ENCODE results near the gene NKTR. TPM values are rescaled to one million over a fixed set of nuclear protein-coding genes. Genes with fewer than 3 reads are reported as not detected.

The NKTR gene
- total RNA-seq, 2 experiments from 2014 or later: 97.8 to 98.9 TPM

DNA sequence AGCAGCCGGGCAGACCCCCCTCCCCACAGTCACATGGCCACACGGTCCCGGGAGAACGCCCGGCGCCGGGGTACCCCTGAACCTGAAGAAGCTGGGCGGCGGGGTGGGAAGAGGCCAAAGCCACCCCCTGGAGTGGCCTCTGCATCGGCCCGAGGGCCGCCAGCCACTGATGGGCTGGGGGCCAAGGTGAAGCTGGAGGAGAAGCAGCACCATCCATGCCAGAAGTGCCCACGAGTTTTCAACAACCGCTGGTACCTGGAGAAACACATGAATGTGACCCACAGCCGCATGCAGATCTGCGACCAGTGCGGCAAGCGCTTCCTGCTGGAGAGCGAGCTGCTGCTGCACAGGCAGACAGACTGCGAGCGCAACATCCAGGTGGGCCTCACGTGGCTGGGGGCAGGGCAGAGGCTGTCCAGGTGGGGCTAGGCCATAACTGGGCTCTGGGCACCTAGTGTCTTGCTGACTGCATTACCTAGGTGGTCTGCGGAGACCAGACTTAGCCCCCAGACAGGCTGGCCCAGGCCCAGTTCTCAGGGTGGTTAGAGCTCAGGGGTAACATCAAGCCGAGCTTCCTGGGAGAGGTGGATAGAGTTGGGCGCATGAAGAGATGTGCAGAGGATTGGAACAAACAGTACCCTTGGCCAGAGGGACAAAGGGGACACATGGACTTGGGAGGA, 59.1 kb downstream of the NKTR start:
- POLR2A ChIA-PET: interaction anchor here (1.2 kb wide), 1 partner anchor 12 kb away, joined by 3 read pairs; no protein-coding TSS in a partner anchor
- H3K27me3 Mint-ChIP-seq: peaks cover 3% of the 10 kb centered on the region

DNA sequence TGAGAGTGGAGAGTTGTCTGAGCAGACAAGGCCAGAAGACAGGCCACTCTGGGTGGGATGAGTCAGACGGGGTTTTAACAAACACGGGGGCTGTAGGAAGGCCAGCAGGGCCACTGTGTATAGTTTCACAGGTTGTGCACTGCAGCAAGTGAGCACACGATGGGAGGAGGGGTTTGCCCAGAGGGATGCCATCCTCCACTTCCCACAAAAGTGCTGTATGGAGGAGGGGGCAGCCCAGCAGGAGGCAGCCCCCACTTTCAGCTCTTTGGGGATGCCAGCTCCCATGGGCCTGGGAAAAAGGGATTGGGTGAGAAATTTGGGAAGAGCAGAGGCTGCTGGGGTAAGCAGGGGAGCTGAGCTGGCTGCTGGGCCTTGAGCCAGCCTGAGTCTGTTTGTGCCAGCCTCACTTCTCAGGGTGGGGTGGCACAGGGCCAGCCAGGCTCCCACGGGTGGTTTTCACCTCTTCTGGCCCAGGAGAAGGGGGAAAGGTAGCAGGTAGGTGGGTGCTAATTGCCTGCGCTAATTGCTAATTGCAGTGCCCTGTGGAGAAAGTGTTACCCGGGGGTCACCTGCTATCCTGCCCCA, 59.7 kb downstream of the NKTR start:
- no peaks in the 10 kb centered on the region for H3K36me3 Mint-ChIP-seq (ENCODE audit: low read depth)
- peaks cover under 1% of the 10 kb centered on the region for H3K27me3 Mint-ChIP-seq
- ChIA-PET POLR2A (interaction anchor here (1.2 kb wide), 1 partner anchor 12 kb away, joined by 3 read pairs; no protein-coding TSS in a partner anchor), CTCF (interaction anchor here (1.2 to 4.2 kb wide), 2 partner anchors 85 to 90 kb away, joined by 3 to 24 read pairs; no protein-coding TSS in a partner anchor)
- DNase-seq: no peak
- no peak overlapping the region for H3K27ac Mint-ChIP-seq
- no peak overlapping the region for H3K4me3 Mint-ChIP-seq
- no peaks in the 10 kb centered on the region for H3K4me1 Mint-ChIP-seq
- H3K9me3 Mint-ChIP-seq: no peaks in the 10 kb centered on the region

More for the DNA sequence above, 59.1 kb downstream of the NKTR start:
- no peaks in the 10 kb centered on the region for H3K36me3 Mint-ChIP-seq (ENCODE audit: low read depth)
- no peak overlapping the region for H3K4me3 Mint-ChIP-seq
- H3K4me1 Mint-ChIP-seq: no peaks in the 10 kb centered on the region
- H3K27ac Mint-ChIP-seq: no peak overlapping the region
- H3K9me3 Mint-ChIP-seq: no peaks in the 10 kb centered on the region
- no peak for DNase-seq
- CTCF ChIA-PET: interaction anchor here (4.2 kb wide), 1 partner anchor 85 kb away, joined by 24 read pairs; no protein-coding TSS in a partner anchor

DNA sequence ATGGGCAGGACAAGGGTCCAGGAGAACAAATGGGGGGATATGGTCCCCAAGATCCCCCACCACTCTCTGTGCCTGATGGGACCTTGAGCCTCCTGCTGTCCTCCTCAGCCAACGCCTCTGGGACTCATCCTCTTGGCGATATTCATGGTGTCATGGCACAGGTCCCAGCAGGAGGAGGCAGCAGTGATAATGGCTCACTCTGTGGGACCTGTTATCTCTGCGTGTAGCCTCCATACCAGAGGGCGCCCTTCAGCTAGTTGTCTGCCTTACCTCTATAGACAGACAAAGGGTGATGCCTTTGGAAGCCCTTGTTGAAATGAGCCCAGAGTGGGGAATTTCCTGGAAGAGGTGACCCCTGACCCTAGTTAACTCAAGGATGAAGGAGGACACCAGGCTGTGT, 60.4 kb downstream of the NKTR start:
- H3K9me3 Mint-ChIP-seq: no peaks in the 10 kb centered on the region
- POLR2A ChIA-PET: no interaction called here
- no peak overlapping the region for H3K27ac Mint-ChIP-seq
- H3K4me1 Mint-ChIP-seq: no peaks in the 10 kb centered on the region
- H3K36me3 Mint-ChIP-seq (ENCODE audit: low read depth): no peaks in the 10 kb centered on the region
- peak; percentile 36 for DNase-seq
- H3K4me3 Mint-ChIP-seq: no peak overlapping the region
- no peaks in the 10 kb centered on the region for H3K27me3 Mint-ChIP-seq
- CTCF ChIA-PET: interaction anchor here (0.8 to 4.2 kb wide), 4 partner anchors 11 to 89 kb away, joined by 3 to 24 read pairs (median 4); no protein-coding TSS in a partner anchor

DNA sequence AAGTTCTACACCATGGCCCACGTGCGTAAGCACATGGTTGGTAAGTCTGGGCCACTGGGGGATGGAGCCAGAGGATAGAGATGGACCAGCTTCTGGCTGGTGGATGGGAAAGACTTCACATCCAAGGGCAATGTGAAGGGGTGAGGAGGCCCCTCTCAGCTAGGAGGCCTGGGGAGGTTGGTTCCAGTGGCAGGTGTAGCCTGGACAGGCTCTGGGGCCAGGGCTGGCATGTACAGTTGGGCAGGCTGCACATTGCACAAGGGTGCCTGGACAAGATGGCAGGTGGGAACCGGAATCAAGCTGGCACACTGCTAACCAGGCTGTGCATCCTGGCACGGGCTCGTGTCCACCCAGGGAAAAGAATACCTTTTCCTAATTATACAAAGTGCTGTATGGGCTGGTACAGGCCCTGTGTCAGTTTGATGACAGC, 61.1 kb downstream of the NKTR start:
- Mint-ChIP-seq H3K27ac (no peak overlapping the region), H3K4me3 (no peak overlapping the region), H3K4me1 (no peaks in the 10 kb centered on the region), H3K9me3 (no peaks in the 10 kb centered on the region), H3K36me3 (ENCODE audit: low read depth) (no peaks in the 10 kb centered on the region), H3K27me3 (no peaks in the 10 kb centered on the region)
- DNase-seq: no peak
- ChIA-PET POLR2A (no interaction called here), CTCF (interaction anchor here (0.8 to 4.2 kb wide), 4 partner anchors 10 to 88 kb away, joined by 3 to 24 read pairs (median 4); no protein-coding TSS in a partner anchor)

DNA sequence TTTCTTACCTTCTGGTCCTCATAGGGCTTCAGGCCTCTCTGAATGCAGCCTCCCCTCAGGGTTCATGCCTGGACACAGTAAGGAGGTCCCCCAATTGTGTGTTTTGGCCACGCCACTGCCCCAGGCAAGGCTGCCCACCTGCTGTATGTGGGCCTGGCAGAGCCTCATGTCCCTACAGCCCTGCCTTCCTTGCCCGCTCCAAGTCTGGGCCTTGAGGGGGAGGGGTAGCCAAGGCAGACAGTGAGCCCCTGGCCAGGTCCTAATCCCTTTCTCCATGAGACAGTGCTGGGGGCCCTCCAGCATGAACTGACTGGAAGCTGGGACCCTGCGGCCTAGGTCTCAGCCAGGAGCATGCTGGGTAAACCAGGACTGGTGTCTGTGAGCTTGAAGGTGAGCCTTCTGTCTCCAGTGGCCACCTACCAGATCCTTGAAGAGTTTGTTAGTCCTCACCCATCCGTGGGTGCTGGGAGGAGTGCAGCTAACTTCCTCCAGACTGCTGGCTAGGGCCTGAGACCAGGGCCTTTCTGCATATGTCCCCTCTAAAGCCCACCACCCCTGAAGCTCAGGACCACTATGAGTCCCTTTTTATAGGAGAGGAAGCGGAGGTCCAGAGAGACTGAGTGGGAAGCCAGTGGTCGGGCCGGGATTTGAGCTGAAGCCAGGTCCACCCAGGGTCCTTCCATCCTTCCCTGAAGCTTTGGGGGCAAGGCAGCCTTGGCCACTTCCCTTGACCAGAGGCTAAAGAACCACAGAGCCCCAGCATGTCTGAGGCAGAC, 61.7 kb downstream of the NKTR start:
- no peaks in the 10 kb centered on the region for H3K36me3 Mint-ChIP-seq (ENCODE audit: low read depth)
- peak; percentile 12 for DNase-seq
- ChIA-PET CTCF (interaction anchor here (1.3 to 4.2 kb wide), 2 partner anchors 10 to 83 kb away, joined by 3 to 24 read pairs; no protein-coding TSS in a partner anchor), POLR2A (interaction anchor here (1.2 kb wide), 1 partner anchor 142 kb away, joined by 3 read pairs; the partner anchor contains the start of gene HIGD1A)
- no peak overlapping the region for H3K27ac Mint-ChIP-seq
- H3K27me3 Mint-ChIP-seq: no peaks in the 10 kb centered on the region
- H3K4me3 Mint-ChIP-seq: no peak overlapping the region
- no peaks in the 10 kb centered on the region for H3K9me3 Mint-ChIP-seq
- no peaks in the 10 kb centered on the region for H3K4me1 Mint-ChIP-seq

DNA sequence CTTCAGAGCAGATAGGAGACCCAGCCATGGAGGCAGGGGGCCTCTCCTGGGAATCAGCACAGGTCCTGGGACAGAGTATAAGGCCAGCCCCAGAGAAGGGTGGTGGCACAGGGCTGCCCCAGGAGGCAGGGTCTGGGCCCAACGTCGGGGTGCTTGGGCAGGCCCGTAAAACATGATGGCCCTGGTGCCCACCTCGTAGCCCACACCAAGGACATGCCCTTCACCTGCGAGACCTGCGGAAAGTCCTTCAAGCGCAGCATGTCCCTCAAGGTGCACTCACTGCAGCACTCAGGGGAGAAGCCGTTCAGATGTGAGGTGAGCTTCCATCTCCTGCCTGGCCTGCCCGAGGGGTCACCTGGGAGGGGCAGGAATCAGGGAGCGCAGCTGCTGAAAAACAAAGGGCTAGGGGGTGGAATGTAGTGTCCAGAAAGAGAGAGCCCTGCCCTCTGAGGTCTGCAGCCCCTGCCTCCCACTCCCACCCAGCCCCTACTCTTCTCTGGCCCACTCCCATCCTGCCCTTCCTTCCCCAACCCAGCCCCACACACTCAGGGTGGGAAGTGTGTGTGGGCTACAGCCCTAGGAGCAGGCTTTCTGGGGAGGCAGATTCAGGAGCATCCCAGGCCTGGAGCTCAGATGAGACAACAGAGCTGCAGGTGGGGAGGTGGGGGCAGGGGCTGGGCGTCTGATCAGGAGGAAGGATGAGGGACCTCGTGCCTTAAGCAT, 62.5 kb downstream of the NKTR start:
- Mint-ChIP-seq H3K27me3 (no peaks in the 10 kb centered on the region), H3K27ac (no peak overlapping the region), H3K4me3 (no peak overlapping the region), H3K4me1 (no peaks in the 10 kb centered on the region), H3K36me3 (ENCODE audit: low read depth) (no peaks in the 10 kb centered on the region), H3K9me3 (no peaks in the 10 kb centered on the region)
- POLR2A ChIA-PET: interaction anchor here (1.2 kb wide), 1 partner anchor 141 kb away, joined by 3 read pairs; the partner anchor contains the start of gene HIGD1A
- CTCF ChIA-PET: interaction anchor here (4.2 kb wide), 1 partner anchor 82 kb away, joined by 24 read pairs; no protein-coding TSS in a partner anchor
- DNase-seq: peak; percentile 8

DNA sequence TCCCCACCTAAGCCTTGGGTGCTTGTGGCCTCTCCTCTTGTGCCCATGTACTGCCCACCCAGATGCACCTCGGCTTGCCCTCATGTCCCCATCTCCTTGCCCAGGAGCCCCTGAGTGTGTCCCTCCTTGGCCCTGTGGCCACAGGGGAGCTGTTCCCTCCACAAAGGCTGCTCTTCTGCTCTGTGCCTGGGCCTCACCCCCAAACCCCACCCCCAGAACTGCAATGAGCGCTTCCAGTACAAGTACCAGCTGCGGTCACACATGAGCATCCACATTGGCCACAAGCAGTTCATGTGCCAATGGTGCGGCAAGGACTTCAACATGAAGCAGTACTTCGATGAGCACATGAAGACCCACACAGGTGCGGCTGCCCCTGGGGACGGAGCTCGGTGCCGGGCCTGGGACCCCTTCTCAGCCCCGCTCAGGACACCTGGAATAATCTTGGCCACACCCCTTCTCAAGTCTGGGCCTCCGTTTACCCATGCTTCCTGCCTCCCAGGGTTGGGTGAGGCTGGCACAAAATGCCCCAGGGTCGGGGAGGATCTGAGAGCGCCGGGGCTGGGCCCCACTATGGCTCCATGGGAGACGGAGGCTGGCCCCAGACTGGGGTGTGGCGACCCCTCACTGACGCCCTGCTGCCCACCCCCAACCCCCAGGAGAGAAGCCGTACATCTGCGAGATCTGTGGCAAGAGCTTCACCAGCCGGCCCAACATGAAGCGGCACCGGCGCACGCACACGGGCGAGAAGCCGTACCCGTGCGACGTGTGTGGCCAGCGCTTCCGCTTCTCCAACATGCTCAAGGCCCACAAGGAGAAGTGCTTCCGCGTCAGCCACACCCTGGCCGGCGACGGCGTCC, 63.3 kb downstream of the NKTR start:
- Mint-ChIP-seq H3K9me3 (no peaks in the 10 kb centered on the region), H3K36me3 (ENCODE audit: low read depth) (no peaks in the 10 kb centered on the region), H3K4me3 (no peak overlapping the region), H3K27ac (no peak overlapping the region), H3K4me1 (no peaks in the 10 kb centered on the region), H3K27me3 (no peaks in the 10 kb centered on the region)
- ChIA-PET CTCF (interaction anchor here (4.2 kb wide), 1 partner anchor 81 kb away, joined by 24 read pairs; no protein-coding TSS in a partner anchor), POLR2A (no interaction called here)
- peak; percentile 10 for DNase-seq

DNA sequence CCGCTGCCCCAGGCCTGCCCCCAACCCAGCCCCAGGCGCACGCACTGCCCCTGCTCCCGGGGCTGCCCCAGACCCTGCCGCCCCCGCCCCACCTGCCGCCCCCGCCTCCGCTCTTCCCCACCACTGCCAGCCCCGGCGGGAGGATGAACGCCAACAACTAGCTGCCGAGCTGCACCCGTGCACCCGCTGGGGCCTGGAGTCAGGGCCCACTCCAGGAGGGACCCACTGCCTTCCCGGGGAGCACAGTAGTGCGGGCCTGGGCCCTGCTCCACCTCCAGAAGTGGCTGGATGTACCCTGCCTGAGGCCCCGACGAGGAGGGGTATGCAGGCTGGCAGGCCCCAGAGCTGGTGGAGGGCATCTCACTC, 63.9 kb downstream of the NKTR start:
- ChIA-PET CTCF (no interaction called here), POLR2A (no interaction called here)
- Mint-ChIP-seq H3K27ac (no peak overlapping the region), H3K36me3 (ENCODE audit: low read depth) (no peaks in the 10 kb centered on the region), H3K4me1 (no peaks in the 10 kb centered on the region), H3K4me3 (no peak overlapping the region), H3K27me3 (peaks cover 2% of the 10 kb centered on the region), H3K9me3 (no peaks in the 10 kb centered on the region)
- peak; percentile 11 for DNase-seq

DNA sequence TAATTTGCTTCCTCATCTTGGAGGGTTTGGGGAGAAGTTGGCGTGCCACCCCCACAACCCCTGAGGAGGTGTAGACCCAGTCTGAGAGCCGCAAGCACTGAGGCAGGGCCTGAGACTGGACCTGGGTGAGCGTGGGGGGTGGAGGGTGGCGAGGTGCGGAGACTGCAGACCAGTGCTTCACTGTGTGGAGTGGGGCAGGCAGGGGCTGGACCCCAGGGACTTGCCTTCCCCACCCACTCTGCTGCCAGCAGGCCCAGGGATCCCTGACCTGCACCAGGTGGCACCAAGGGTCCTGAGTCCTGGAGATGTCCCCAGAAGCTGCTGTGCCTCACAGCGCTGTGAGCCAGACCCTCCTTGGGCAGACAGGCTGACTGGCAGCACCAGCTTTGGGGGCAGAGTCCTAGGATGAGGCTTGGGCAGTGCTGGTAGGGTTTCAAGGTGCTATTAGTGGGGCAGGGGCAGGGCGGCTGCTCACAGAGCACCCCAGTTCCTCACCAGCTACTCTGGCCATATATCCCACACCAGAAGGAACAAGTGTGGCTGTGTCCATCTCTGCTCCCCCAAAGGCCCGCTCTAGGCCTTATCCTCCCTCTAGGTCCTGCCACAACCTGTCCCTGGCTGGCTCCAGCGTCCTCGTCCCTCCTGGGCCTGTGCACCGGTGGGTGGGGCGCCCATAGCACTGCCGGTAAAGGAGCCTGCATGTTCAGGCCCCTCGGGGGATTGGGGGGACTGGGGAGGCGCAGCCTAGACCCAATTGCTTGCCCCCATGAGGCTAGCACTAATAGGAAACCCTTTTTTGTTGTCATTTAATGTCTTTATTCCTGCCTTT, 64.8 kb downstream of the NKTR start:
- no peaks in the 10 kb centered on the region for H3K4me1 Mint-ChIP-seq
- no peaks in the 10 kb centered on the region for H3K9me3 Mint-ChIP-seq
- H3K4me3 Mint-ChIP-seq: no peak overlapping the region
- H3K27me3 Mint-ChIP-seq: peaks cover 2% of the 10 kb centered on the region
- DNase-seq: peak; percentile 7
- H3K36me3 Mint-ChIP-seq (ENCODE audit: low read depth): no peaks in the 10 kb centered on the region
- ChIA-PET POLR2A (no interaction called here), CTCF (no interaction called here)
- no peak overlapping the region for H3K27ac Mint-ChIP-seq

DNA sequence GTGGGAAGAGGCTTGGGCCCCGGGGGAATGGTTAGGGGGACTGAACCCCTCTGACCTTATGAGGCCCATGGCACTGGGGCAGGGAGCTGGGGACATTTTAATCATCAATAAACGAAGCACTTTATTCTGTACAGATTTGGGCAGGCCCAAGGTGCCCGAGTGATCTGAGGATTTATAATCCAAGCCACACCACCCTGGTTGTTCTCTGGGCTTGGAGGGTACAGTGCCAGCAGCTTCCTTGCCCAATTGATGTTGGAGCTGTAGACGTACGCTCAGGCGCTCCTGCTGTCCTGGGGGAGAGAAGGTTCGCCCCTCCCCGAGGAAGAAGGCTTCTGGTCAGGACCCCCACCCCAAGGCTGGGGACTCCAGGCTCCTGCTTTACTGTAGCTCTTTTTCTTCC, 65.5 kb downstream of the NKTR start:
- DNase-seq: peak; percentile 11
- peaks cover 2% of the 10 kb centered on the region for H3K27me3 Mint-ChIP-seq
- H3K36me3 Mint-ChIP-seq (ENCODE audit: low read depth): no peaks in the 10 kb centered on the region
- H3K27ac Mint-ChIP-seq: no peak overlapping the region
- ChIA-PET POLR2A (no interaction called here), CTCF (no interaction called here)
- no peak overlapping the region for H3K4me3 Mint-ChIP-seq
- no peaks in the 10 kb centered on the region for H3K9me3 Mint-ChIP-seq
- no peaks in the 10 kb centered on the region for H3K4me1 Mint-ChIP-seq

DNA sequence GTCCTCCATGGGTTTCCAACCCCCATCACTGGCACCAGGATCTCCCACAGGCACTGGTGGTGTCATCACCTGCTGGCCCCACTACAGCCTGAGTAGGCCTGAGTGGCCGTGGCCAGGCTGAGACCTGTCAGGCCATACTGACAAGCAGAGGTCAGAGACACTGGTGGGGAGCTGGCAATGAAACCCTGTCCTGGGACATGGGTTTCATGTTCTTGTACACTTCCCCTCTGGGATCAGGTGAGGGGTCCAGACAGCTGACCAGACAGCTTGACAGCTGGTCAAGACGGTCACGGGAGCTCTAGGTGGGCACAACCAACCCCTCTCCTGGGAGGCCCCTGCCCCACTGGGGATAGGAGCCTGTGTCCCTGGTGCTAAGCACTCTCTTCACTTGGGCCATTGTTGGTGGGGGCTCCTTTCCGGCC, 66.1 kb downstream of the NKTR start:
- Mint-ChIP-seq H3K27me3 (peaks cover 2% of the 10 kb centered on the region), H3K4me3 (no peak overlapping the region), H3K9me3 (no peaks in the 10 kb centered on the region), H3K36me3 (ENCODE audit: low read depth) (no peaks in the 10 kb centered on the region), H3K4me1 (no peaks in the 10 kb centered on the region), H3K27ac (no peak overlapping the region)
- ChIA-PET CTCF (no interaction called here), POLR2A (no interaction called here)
- peak; percentile 9 for DNase-seq

Measured in activated CD4-positive, alpha-beta memory T cell treated with anti-CD3 and anti-CD28 coated beads, Interleukin-2, amount 10 ng/mL, durations not matched to agents 7 days and 5 days (primary cell).